ENCODE results near the gene LTF. TPM values are rescaled to one million over a fixed set of nuclear protein-coding genes. Genes with fewer than 3 reads are reported as not detected.

LTF gene
- total RNA-seq, 1 donor from 2014 or later: 1.4 TPM

DNA sequence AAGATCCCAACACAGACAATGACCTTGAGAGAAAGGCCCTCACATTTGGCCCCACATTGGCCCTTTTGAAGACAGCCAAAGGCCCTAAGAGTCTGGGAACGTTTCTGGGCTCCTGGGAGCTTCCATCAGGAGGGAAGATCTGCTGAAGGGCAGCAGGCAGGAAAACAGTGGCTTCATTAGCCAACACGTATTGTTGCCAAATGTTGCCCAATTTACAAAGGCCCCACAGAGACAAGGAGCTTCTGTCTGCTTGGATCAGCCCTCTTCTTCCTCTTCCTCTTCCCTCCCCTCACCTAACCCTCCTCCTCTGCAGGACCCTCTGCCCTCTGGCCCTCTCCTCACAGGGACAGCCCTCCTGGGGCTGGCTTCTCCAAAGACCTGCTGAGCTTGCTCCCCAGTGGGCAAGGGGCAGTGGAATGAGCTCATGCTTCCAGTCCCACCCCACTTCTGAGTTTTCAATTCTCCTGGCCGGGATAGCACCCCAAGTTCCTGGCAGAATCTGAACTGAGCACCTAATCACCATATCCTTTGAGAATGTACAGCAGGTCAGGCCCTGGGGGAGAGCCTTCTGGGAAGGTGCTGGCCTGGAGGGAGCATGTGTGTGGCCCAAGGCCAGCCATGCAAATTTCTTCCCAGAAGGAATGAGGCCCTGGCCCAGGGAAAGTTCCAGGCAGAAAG, 5.1 kb upstream of the LTF start:
- peak in 1 of 2 donors; percentile 50 for DNase-seq (ENCODE audit: low spot score in 2 of 2)
- H3K36me3 ChIP-seq: no peaks in the 10 kb centered on the region
- TF ChIP-seq, protein P1, sequence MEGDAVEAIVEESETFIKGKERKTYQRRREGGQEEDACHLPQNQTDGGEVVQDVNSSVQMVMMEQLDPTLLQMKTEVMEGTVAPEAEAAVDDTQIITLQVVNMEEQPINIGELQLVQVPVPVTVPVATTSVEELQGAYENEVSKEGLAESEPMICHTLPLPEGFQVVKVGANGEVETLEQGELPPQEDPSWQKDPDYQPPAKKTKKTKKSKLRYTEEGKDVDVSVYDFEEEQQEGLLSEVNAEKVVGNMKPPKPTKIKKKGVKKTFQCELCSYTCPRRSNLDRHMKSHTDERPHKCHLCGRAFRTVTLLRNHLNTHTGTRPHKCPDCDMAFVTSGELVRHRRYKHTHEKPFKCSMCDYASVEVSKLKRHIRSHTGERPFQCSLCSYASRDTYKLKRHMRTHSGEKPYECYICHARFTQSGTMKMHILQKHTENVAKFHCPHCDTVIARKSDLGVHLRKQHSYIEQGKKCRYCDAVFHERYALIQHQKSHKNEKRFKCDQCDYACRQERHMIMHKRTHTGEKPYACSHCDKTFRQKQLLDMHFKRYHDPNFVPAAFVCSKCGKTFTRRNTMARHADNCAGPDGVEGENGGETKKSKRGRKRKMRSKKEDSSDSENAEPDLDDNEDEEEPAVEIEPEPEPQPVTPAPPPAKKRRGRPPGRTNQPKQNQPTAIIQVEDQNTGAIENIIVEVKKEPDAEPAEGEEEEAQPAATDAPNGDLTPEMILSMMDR (IDR thresholded peaks at IDR 0.05): no peak

DNA sequence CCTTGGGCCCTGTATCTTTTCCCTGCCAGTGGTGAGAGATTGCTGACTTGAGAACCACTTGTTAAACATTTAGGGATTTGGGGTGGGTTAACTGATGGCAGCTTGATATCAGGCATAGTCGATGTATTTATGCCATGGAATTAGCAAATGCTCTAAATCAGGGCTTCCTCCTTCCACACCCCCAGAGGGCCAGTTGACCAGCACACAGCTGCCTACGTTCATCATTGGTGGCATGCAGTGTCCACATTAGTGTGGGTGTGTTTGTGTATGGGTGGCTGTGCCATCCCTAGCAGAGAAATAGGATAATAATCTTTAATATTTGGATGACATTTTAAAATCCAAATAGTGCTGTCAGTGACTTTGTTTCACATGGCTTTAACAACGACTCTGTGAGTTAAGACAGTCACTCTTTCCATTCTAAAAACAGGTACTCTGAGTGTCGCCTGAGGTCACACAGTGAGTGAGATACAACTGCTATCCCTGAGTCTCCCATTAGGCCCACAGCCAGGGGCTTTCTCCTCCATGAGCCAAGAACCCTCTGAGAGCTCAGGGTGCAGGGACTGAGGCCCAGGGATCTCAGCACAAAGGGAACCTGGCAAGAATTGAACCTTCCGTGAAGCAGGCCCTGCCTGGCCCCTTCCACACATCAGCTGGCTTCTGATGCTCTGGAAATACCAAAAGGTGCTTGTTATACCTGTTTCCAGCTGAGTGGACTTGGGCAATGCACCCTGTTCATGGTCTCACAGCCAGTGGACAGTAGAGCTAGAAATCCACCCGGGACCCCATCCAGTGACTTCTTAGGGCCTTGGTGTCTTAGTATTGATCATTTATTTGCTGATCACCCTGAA, 4.3 kb upstream of the LTF start:
- no peaks in the 10 kb centered on the region for H3K36me3 ChIP-seq
- TF ChIP-seq, protein P1 (IDR thresholded peaks at IDR 0.05): no peak
- DNase-seq (ENCODE audit: low spot score in 2 of 2): peak in 1 of 2 donors; percentile 24
- H3K27ac ChIP-seq: no peak overlapping the region
- H3K4me1 ChIP-seq: no peaks in the 10 kb centered on the region
- H3K9me3 ChIP-seq: no peaks in the 10 kb centered on the region
- H3K4me3 ChIP-seq: no peak overlapping the region
- H3K27me3 ChIP-seq: no peaks in the 10 kb centered on the region
- intact Hi-C loops (cut with DNase I): no loop called here

More for the DNA sequence above, 5.1 kb upstream of the LTF start:
- peaks cover 0 to 5% of the 10 kb centered on the region in 2 donors for H3K9me3 ChIP-seq
- H3K27me3 ChIP-seq: no peaks in the 10 kb centered on the region
- no peaks in the 10 kb centered on the region for H3K4me1 ChIP-seq
- H3K27ac ChIP-seq: no peak overlapping the region
- no peak overlapping the region for H3K4me3 ChIP-seq
- intact Hi-C loops (cut with DNase I): no loop called here

DNA sequence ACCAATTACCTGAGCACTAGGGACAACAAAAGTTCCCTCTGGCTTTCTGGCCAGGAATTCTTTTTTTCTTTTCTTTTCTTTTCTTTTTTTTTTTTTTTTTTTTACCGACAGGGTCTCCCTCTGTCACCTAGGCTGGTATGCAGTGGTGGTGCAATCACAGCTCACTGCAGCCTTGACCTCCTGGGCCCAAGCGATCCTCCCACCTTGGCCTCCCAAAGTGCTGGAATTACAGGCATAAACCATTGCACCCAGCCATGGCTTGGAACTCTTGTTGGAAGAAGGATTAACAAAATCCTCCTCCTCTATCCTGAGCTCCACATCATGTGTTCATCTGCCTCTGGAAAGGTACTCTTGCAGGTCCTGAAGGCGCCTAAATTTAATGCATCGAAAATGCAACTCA, 2.9 kb upstream of the LTF start:
- Histone ChIP-seq H3K4me3 (no peak overlapping the region), H3K36me3 (no peaks in the 10 kb centered on the region), H3K27ac (no peak overlapping the region), H3K4me1 (no peaks in the 10 kb centered on the region), H3K27me3 (peaks cover 5% of the 10 kb centered on the region), H3K9me3 (no peaks in the 10 kb centered on the region)
- peak in 1 of 2 donors; percentile 41 for DNase-seq (ENCODE audit: low spot score in 2 of 2)
- intact Hi-C loops (cut with DNase I): no loop called here
- TF ChIP-seq, protein P1 (IDR thresholded peaks at IDR 0.05): no peak

DNA sequence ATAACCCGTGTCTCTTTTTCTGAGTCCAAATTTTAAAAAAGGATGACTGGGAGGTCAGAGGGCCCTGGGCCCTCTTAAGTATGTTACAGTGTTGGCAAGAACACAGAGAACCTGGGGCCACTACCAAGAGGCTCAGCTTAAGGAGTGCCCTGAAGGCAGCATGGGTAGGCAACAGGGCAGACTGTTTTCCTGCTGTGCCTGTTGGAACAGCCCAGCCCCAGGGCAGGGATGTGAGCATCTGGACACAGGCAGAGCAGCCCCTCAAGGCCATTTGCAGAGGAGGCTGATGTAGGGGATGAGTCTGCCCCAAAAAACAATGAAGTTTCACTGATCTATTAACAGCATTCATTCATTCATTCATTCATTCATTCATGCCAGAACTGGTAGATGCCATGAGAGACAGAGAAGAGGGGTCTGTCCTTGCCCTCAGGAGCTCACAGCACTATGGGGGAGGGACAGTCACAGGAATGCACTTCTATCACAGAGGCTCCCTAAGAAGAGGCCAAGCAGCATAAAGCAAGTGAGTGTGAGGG, 2.2 kb upstream of the LTF start:
- H3K9me3 ChIP-seq: no peaks in the 10 kb centered on the region
- H3K4me3 ChIP-seq: no peak overlapping the region
- H3K4me1 ChIP-seq: no peaks in the 10 kb centered on the region
- peak in 1 of 2 donors; percentile 39 for DNase-seq (ENCODE audit: low spot score in 2 of 2)
- peaks cover 5% of the 10 kb centered on the region for H3K27me3 ChIP-seq
- TF ChIP-seq, protein P1 (IDR thresholded peaks at IDR 0.05): no peak
- intact Hi-C loops (cut with DNase I): no loop called here
- no peak overlapping the region for H3K27ac ChIP-seq
- no peaks in the 10 kb centered on the region for H3K36me3 ChIP-seq

DNA sequence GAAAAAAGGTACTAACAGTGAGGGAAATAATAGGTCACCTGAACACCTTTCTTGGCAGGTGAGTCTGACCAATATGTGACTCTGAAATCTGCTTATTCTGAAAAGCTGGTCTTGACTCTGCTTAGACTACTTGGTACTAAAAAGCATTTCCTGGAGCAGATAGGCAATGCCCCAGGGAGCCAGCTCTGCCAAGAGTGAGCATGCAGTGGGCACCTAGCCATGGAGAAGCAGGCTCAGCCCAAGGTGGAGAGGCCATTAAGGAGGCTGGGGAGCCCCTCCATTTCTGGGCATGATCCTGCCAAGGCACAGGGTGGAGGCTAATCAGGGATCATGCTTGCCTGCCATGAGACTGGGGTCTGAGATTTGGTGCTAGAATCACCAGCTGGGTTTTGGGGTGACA, 1.6 kb upstream of the LTF start:
- H3K4me3 ChIP-seq: no peak overlapping the region
- H3K36me3 ChIP-seq: no peaks in the 10 kb centered on the region
- DNase-seq (ENCODE audit: low spot score in 2 of 2): peak in 1 of 2 donors; percentile 51

More for the DNA sequence above, 1.6 kb upstream of the LTF start:
- intact Hi-C loops (cut with DNase I): no loop called here
- Histone ChIP-seq H3K27me3 (peaks cover 5% of the 10 kb centered on the region), H3K4me1 (no peaks in the 10 kb centered on the region), H3K9me3 (no peaks in the 10 kb centered on the region), H3K27ac (no peak overlapping the region)
- TF ChIP-seq, protein P1 (IDR thresholded peaks at IDR 0.05): no peak

Measured in ascending aorta (tissue), 2 donors.